ENCODE data around the gene SLC25A42.
A peak's percentile ranks its signal among the peaks of the same experiment; 100 is the strongest.

The SLC25A42 gene

DNA sequence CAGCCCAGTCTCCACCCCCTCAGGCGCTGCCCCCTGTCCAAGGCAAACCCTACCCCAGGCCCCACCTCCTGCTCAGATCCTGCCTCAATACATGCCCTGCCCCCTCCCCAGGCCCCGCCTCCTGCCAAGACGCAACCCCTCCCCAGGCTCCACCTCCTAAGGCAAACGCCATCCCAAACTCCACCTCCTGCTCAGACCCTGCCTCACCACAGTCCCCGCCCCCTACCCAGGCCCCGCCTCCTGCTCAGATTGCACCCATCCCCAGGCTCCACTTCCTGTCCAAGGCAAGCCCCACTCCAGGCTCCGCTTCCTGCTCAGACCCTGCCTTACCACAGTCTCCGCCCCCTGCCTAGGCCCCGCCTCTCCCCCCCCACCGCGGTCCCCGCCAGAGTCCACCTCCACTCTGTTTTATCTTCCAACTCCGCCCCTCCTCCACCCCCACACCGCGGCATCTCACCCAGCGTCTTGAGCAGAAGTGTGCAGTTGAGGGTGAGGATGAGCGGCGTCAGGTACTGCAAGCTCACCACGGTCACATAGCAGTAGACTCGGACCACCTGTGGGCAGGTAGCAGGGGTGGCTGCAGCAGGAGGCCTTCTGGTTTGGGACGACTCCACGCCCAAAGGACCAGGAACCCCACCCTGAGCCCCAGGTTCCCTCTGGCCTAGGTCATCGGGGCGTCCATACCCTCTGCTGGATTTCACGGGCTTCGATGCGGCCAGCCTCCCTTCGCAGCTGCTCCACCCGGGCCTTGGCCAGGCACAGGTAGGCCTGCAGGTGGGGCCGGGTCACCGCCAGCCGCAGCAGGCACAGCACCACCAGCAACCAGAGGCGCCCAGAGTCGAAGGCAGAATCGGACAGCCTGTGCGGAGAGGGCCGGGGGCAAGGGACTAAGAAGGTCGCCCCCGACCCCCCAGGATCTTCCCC lies 56.8 kb downstream of the SLC25A42 start:
- TF ChIP-seq, protein P1, sequence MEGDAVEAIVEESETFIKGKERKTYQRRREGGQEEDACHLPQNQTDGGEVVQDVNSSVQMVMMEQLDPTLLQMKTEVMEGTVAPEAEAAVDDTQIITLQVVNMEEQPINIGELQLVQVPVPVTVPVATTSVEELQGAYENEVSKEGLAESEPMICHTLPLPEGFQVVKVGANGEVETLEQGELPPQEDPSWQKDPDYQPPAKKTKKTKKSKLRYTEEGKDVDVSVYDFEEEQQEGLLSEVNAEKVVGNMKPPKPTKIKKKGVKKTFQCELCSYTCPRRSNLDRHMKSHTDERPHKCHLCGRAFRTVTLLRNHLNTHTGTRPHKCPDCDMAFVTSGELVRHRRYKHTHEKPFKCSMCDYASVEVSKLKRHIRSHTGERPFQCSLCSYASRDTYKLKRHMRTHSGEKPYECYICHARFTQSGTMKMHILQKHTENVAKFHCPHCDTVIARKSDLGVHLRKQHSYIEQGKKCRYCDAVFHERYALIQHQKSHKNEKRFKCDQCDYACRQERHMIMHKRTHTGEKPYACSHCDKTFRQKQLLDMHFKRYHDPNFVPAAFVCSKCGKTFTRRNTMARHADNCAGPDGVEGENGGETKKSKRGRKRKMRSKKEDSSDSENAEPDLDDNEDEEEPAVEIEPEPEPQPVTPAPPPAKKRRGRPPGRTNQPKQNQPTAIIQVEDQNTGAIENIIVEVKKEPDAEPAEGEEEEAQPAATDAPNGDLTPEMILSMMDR (IDR thresholded peaks at IDR 0.05; ENCODE audit: low read depth, low read length), result no peak
- DNase-seq (ENCODE audit: low read depth in 2 of 2), result peak; percentile 46 to 86
- H3K4me3 ChIP-seq (replicated peaks in 1 of 2; ENCODE audit: low read depth in 2 of 2, low read length in 2 of 2), result no peak overlapping the region

GRCh38 chr19:19121371-19121770 lies 57.6 kb downstream of the SLC25A42 start:
- TF ChIP-seq, protein P1 (IDR thresholded peaks at IDR 0.05; ENCODE audit: low read depth, low read length), result no peak
- DNase-seq (ENCODE audit: low read depth in 2 of 2), result no peak
- H3K4me3 ChIP-seq (replicated peaks in 1 of 2; ENCODE audit: low read depth in 2 of 2, low read length in 2 of 2), result no peak overlapping the region

DNA sequence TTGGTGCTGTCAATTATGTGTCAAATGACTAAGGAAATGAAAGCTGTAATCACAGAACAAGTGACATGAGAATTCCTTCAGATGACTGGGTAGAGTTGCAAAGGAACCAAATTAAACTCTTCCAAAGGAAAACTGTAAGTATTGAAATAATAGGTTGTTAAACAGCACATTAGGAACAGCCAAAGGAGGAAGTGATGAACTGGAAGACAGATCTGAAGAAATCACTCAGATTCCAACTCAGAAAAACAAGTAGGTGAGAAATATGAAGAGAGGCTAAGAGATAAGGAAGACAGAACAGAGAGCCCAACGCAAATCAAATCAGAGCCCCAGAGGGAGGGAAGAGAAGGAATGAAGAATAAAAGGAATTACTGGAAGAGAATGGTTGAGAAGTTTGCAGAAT lies 59.1 kb downstream of the SLC25A42 start:
- H3K4me3 ChIP-seq (replicated peaks in 1 of 2; ENCODE audit: low read depth in 2 of 2, low read length in 2 of 2), result no peak overlapping the region
- DNase-seq (ENCODE audit: low read depth in 2 of 2), result no peak
- TF ChIP-seq, protein P1 (IDR thresholded peaks at IDR 0.05; ENCODE audit: low read depth, low read length), result no peak

- TF ChIP-seq, protein P1 (IDR thresholded peaks at IDR 0.05; ENCODE audit: low read depth, low read length), result no peak
- H3K4me3 ChIP-seq (replicated peaks in 1 of 2; ENCODE audit: low read depth in 2 of 2, low read length in 2 of 2), result no peak overlapping the region
- no peak for DNase-seq (ENCODE audit: low read depth in 2 of 2)
Measured at GRCh38 chr19:19123386-19123785, 59.6 kb downstream of the SLC25A42 start.

GRCh38 chr19:19126102-19126501 lies 62.3 kb downstream of the SLC25A42 start:
- no peak for DNase-seq (ENCODE audit: low read depth in 2 of 2)
- TF ChIP-seq, protein P1 (IDR thresholded peaks at IDR 0.05; ENCODE audit: low read depth, low read length), result no peak
- no peak overlapping the region for H3K4me3 ChIP-seq (replicated peaks in 1 of 2; ENCODE audit: low read depth in 2 of 2, low read length in 2 of 2)

DNA sequence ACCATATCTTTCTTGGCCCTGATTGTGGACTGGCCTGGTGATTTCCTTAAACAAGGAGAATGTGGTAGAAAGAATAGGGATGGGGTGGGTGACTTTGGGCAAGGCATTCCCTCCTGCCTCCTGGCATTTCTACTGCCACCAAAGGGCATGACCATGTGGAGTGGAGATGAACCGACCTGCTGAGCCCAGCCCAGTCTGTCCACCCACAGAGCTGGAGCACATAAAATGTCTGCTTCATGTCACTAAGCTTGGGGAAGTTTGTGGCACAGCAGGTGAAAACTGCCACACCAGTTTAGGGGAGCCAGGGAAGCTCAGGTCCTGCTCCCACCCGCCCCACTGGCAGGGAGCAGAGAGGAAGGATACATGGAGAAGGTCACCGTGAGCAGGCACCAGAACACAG lies 68.2 kb downstream of the SLC25A42 start:
- no peak overlapping the region for H3K4me3 ChIP-seq (replicated peaks in 1 of 2; ENCODE audit: low read depth in 2 of 2, low read length in 2 of 2)
- no peak for DNase-seq (ENCODE audit: low read depth in 2 of 2)
- TF ChIP-seq, protein P1 (IDR thresholded peaks at IDR 0.05; ENCODE audit: low read depth, low read length), result no peak
